Dendritic cell treated with granulocyte-macrophage colony-stimulating factor and Interleukin-4, amounts not matched to agents 40 ng/mL and 50 ng/mL, for 4 days (primary cell): ENCODE results near the gene TAF8.

Source experiments
- H3K27ac Mint-ChIP-seq: one replicate; pipeline ENCODE4 v1.8.0; 2022; ENCODE audit warnings: mild to moderate bottlenecking, mixed read lengths
- H3K27me3 Mint-ChIP-seq: one replicate; pipeline ENCODE4 v1.8.0; 2022; ENCODE audit warnings: mild to moderate bottlenecking, mixed read lengths
- H3K36me3 Mint-ChIP-seq: one replicate; pipeline ENCODE4 v1.8.0; 2022; ENCODE audit warnings: low read depth, mixed read lengths
- H3K4me1 Mint-ChIP-seq: one replicate; pipeline ENCODE4 v1.8.0; 2022; ENCODE audit warnings: low read depth, mixed read lengths
- H3K4me3 Mint-ChIP-seq: one replicate; pipeline ENCODE4 v1.8.0; 2022; ENCODE audit warnings: mild to moderate bottlenecking, moderate library complexity, mixed read lengths
- H3K9me3 Mint-ChIP-seq: one replicate; pipeline ENCODE4 v1.8.0; 2022; ENCODE audit warnings: mixed read lengths
- intact Hi-C: fragments of 100-400 bp; cut with micrococcal nuclease; formaldehyde crosslinking; loops from one replicate; pipeline ENCODE4 v1.15.0; 2022

The TAF8 gene

DNA sequence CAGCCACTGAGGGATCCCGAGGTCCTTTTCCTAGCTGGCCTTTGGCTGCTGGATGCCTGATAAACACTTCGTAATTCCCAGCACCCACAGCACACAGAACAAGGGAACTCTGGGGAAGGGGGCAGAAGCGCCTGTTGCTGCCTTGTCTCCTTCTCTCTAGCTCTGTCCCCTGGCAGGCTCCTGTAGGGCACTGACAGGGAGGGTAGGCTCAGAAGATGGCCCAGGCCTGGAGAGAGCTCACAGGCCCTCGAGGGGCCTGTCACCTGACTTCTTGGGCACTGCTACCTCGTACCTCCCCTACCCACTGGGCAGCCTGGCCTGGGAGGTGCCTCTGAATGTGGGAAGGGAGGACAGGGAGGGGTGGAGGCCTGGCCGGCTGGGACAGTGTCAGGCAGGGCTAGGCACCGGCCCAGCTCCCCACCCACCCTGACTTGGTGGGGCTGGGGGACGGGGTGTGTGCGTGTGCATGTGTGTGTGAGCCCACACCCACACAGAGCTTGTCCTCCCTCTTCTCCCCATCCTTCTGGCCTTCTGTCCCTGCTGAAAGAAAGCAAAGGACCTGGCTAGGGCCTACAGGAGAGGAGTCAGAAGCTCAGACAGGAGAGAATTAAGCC lies 74.0 kb downstream of the TAF8 start:
- intact Hi-C loops = no loop called here
- no peak overlapping the region for H3K4me3 Mint-ChIP-seq

DNA sequence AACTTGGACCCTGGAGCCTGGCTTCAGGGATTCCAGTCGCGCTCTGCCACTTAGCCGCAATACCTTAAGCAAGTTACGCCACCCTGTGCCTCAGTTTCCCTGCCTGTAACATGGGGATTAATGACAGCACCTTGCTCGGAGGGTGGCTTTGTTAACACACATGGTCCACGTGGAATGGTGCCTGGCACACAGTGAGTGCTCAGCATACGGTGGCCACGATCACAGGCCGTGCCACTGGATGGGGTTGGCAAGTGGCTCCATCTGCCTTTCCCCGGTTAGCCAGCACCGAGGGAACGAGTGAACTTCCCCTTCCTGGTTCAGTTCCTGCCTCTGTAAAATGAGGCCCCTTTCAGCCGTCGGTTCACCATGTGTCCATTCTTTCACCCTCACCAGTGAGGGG lies 74.9 kb downstream of the TAF8 start:
- Mint-ChIP-seq H3K9me3 (no peaks in the 10 kb centered on the region), H3K4me3 (no peak overlapping the region), H3K27me3 (peaks cover 4% of the 10 kb centered on the region), H3K36me3 (no peaks in the 10 kb centered on the region), H3K27ac (peak overlapping the region; percentile 33), H3K4me1 (peaks cover 21% of the 10 kb centered on the region)
- intact Hi-C loops = no loop called here

More for the DNA sequence above, 74.0 kb downstream of the TAF8 start:
- Mint-ChIP-seq H3K36me3 (no peaks in the 10 kb centered on the region), H3K4me1 (peaks cover 21% of the 10 kb centered on the region), H3K9me3 (no peaks in the 10 kb centered on the region), H3K27ac (no peak overlapping the region), H3K27me3 (no peaks in the 10 kb centered on the region)

DNA sequence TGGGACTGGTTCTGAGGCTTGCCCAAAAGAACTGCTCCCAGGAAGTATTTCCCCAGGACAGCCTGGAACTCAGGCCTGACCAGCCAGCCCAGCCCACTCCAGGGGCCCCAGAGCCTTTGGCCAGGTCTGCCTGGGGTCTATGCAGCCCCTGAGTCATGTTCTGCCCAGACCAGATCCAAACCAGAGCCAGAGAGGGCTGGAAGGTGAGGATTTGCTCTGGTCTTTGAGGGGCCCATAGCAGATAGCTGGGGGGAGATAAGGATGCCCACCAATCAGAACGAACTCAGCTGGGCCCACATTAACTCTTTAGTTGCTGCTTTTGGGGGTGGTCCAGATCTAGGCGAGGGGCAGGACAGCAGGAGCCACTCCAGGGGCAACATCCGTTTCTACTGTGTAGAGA lies 75.3 kb downstream of the TAF8 start:
- peaks cover 6% of the 10 kb centered on the region for H3K27me3 Mint-ChIP-seq
- intact Hi-C loops = no loop called here
- H3K4me1 Mint-ChIP-seq = peaks cover 21% of the 10 kb centered on the region
- no peaks in the 10 kb centered on the region for H3K36me3 Mint-ChIP-seq
- H3K9me3 Mint-ChIP-seq = no peaks in the 10 kb centered on the region
- peak overlapping the region; percentile 33 for H3K27ac Mint-ChIP-seq
- no peak overlapping the region for H3K4me3 Mint-ChIP-seq

DNA sequence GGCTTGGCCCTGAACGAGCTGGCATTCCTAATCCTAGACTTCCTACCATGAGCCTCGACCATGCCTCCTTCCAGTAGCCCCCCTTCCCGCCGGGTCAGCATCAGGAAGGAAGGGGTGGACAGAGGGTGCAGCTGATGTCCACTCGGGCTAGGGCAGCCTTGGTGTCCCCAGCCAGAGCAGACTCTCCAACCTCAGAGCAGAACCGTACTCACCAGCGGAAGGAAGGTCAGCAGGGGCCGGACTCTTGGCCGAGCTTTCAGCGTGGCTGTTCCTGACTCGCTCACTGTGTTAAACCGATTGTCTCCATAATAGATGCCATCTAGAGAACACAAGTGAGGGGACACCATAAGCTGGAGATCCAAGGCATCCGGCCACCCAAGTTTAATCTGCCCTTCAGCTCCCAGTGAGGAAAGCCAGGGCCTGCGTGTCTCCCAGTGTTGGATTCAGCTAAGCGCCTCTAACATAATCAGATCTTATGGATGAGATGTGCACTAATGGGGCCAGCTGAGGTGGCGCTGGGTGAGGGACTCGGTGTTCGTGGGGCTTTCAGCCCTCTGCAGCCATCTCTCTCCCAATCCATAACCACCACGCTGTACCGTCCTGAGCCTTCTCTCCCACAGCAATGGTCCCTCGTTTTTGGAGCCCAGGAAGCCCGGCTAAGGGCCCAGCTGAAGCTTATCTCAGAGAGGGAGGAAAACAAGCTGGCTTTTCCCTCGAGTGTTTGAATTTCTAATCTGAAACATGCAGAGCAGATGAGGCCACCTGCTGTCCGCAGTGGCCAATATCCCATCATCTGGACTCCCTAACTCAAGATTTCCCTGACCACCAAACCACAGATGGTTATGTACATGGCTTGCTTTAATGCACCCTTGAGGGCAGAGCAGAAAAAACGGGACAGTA lies 78.4 kb downstream of the TAF8 start:
- Mint-ChIP-seq H3K36me3 (no peaks in the 10 kb centered on the region), H3K9me3 (no peaks in the 10 kb centered on the region), H3K4me3 (no peak overlapping the region), H3K27me3 (peaks cover 8% of the 10 kb centered on the region), H3K27ac (no peak overlapping the region), H3K4me1 (peaks cover 7% of the 10 kb centered on the region)
- intact Hi-C loops = no loop called here

DNA sequence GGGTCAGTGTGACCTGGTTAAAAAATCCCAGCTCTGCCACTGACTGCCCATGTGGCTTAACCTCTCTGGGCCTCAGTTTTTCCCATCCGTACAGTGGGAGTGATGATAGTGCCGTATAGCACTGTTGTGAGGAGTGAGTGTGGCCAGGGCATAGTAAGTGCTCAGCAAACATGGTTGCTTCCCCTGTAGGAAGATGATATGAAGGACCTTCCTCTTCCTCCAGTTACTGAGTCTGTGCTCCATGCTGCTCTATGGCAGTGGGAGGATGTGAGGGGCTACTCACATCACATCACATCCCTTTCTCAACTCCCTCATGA lies 79.0 kb downstream of the TAF8 start:
- Mint-ChIP-seq H3K27me3 (peaks cover 11% of the 10 kb centered on the region), H3K9me3 (no peaks in the 10 kb centered on the region), H3K36me3 (no peaks in the 10 kb centered on the region), H3K4me3 (no peak overlapping the region), H3K27ac (no peak overlapping the region), H3K4me1 (peaks cover 6% of the 10 kb centered on the region)
- intact Hi-C loops = no loop called here

DNA sequence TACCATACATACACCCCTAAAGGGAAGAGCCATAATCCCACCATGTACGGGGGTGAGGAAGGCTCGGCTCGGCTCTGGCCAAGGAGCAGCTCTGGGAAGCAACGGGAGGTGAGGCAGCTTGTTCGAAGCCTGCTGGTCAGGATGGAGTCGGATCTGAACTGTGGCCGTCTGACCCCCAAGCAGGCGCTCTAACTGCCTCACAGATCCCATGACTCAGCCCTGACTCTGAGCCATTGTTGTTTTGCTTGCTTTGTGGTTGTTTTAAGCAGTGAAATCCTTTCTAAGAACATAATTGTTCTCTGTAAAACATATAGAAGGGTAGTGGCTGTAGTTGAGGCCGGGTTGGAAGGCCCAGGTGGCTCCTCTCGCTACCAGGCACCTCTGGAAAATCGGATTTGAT lies 81.2 kb downstream of the TAF8 start:
- Mint-ChIP-seq H3K9me3 (no peaks in the 10 kb centered on the region), H3K4me3 (no peak overlapping the region), H3K4me1 (peaks cover 4% of the 10 kb centered on the region), H3K27ac (no peak overlapping the region), H3K36me3 (no peaks in the 10 kb centered on the region), H3K27me3 (peaks cover 15% of the 10 kb centered on the region)
- intact Hi-C loops = no loop called here

DNA sequence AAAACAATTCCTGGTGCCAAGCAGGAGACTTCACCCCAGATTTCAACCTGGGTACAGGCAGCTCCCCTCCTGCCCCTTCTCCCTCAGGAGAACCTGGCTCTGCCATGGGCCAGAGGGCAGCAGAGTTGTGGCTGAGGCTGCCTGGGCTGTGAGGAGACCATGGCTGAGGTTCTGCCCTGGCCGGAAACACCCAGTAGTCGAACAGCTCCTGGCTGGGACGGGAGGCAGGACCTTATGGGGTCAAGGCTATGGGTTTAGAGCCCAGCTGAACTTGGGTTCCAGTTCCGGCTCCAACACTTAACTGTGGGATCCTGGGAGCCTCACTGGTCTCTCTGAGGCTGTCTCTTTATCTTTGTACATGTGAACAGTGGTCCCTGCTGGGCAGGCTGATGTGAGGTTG lies 83.6 kb downstream of the TAF8 start:
- H3K27ac Mint-ChIP-seq = no peak overlapping the region
- H3K36me3 Mint-ChIP-seq = no peaks in the 10 kb centered on the region
- H3K4me3 Mint-ChIP-seq = no peak overlapping the region
- no peaks in the 10 kb centered on the region for H3K9me3 Mint-ChIP-seq
- peaks cover 13% of the 10 kb centered on the region for H3K4me1 Mint-ChIP-seq
- peaks cover 16% of the 10 kb centered on the region for H3K27me3 Mint-ChIP-seq
- intact Hi-C loops = no loop called here

DNA sequence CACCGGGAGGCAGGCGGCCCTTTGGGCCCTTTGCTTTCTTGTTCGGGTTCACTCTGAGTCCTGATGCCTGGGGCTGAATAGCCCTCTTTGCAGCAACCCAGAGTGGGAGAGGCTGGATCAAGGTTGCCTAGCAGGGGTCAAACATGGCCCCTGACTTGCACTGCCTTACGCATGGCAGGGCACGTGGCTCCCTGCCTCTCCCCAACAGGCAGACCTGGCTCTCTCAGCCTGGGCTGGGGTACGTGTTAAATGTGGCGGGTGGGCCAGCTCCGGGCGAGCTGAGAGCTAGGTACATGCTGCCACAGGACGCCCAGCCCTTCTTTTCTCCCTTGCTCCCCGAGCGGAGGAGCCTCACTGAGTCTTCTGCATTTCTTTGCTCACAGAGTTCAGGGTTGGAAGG lies 84.8 kb downstream of the TAF8 start:
- H3K27ac Mint-ChIP-seq = no peak overlapping the region

DNA sequence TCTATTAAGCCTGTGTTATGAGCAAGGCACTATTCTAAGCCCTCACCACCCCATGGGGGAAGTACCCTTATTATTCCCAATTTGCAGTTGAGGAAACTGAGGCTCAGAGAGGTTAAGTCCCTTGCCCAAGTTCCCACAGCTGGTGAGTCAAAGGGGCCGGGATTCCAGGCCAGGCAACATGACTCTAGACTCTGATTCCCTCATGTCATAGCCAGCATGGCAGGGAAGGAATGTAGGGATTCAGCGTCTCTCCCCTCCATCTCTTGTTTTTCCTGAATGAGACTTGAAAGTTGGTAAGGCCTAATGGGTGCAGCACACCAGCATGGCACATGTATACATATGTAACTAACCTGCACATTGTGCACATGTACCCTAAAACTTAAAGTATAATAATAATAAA lies 85.4 kb downstream of the TAF8 start:
- Mint-ChIP-seq H3K36me3 (no peaks in the 10 kb centered on the region), H3K27me3 (peaks cover 12% of the 10 kb centered on the region), H3K4me3 (no peak overlapping the region), H3K27ac (no peak overlapping the region), H3K9me3 (no peaks in the 10 kb centered on the region), H3K4me1 (peaks cover 31% of the 10 kb centered on the region)
- intact Hi-C loops = no loop called here

More for the DNA sequence above, 84.8 kb downstream of the TAF8 start:
- intact Hi-C loops = no loop called here
- peaks cover 26% of the 10 kb centered on the region for H3K4me1 Mint-ChIP-seq
- no peak overlapping the region for H3K4me3 Mint-ChIP-seq
- no peaks in the 10 kb centered on the region for H3K36me3 Mint-ChIP-seq
- H3K9me3 Mint-ChIP-seq = no peaks in the 10 kb centered on the region
- H3K27me3 Mint-ChIP-seq = peaks cover 12% of the 10 kb centered on the region

DNA sequence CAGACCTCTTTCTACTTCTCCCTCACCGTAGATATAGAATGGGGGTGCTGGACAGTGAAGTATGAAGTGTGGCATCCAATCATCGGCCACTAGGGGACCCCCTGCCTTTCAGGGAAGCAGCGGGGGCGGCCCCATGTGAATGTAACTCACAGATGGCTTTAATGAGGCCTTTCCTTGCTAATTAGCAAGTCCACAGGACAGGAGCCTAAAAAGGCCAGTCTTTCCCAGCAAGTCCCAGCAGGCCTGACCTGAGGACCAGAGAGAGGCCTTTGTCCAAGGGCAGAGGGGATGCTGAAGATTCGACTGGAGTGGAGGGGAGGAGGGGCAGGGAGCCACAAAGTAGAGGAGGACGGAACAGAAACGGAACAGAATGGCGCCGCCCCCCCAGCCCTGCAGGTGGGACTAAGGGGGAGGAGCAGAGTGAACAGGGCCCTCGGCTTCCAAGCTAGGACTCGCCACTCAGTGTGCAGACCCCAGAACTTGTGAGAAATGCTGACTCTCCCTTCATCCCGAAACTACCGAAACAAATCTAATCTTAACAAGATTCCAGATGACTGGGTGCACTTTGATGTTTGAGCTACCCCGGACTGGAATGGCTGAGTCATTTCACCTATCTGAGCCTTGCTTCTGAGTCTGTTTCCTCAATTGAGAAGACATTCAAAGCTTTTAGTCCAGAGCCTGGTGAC lies 86.3 kb downstream of the TAF8 start:
- Mint-ChIP-seq H3K27me3 (peaks cover 21% of the 10 kb centered on the region), H3K4me1 (peaks cover 38% of the 10 kb centered on the region), H3K27ac (no peak overlapping the region), H3K36me3 (no peaks in the 10 kb centered on the region), H3K9me3 (no peaks in the 10 kb centered on the region), H3K4me3 (no peak overlapping the region)
- intact Hi-C loops = no loop called here
